GM18526 (cell line): ENCODE data around the gene OR51I2.

Experiments used
- POLR2A ChIP-seq: IDR thresholded peaks from 3 replicates; pipeline ENCODE4 v1.6.1; 2011; ENCODE audit not compliant: insufficient read length; ENCODE audit errors: extremely low read depth

OR51I2 gene

GRCh38 chr11:5488798-5489399 is 39.8 kb downstream of the OR51I2 start:
- no peak for TF ChIP-seq POLR2A

DNA sequence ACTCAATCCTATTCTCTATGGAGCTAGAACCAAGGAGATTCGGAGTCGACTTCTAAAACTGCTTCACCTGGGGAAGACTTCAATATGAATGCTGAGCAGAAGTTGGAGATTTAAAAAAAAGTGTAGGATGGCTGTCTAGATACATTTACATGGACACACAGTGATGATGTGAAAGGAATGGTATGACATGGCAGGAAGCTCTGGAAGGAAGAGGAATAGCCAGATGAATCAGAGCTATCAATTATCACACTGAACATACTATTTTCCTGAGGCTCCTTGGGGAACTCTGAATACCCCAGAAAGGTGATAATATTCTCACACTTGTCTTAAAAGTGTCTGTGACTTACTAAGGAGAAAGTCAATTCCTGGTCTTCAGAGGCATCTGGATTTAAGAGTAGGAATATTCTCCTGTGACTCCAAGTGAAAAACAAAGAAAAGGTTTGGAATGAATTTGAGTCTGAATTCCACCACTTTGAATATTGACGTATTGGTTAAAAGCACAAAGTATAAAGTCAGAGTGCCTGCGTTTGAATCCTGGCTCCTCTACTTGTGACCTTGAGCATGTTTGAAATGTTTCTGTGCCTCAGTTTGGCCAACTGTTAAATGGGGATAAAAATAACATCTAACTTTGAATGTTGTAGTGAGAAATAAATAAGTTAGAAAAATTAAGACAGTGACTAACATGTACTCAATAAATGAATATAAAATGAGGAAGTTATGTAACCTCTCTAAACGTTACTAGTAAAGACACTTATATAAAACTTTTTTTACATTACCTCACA is 40.6 kb downstream of the OR51I2 start:
- TF ChIP-seq POLR2A, result no peak

DNA sequence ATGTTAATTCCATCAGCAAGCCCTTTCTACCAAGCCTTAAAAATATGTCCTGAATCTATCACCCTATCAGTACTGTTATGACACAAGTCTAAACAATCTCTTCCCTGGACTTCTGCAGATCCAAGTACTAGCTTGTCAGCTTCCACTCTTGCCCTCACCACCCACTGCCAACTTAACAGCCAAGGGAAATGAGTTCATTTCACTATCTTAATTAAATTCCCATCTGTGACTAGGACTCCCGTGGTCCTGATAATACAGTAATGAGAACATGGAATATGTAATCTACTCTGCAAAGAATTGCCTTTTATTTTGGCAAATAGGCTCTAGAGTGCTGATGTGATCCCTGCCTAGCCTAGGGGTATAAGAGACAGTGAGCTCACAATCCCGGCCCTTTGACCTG is 50.5 kb downstream of the OR51I2 start:
- TF ChIP-seq POLR2A, result no peak

GRCh38 chr11:5500393-5500801 is 51.3 kb downstream of the OR51I2 start:
- no peak for TF ChIP-seq POLR2A

- no peak for TF ChIP-seq POLR2A
Observed at GRCh38 chr11:5504403-5504921, 55.3 kb downstream of the OR51I2 start.

DNA sequence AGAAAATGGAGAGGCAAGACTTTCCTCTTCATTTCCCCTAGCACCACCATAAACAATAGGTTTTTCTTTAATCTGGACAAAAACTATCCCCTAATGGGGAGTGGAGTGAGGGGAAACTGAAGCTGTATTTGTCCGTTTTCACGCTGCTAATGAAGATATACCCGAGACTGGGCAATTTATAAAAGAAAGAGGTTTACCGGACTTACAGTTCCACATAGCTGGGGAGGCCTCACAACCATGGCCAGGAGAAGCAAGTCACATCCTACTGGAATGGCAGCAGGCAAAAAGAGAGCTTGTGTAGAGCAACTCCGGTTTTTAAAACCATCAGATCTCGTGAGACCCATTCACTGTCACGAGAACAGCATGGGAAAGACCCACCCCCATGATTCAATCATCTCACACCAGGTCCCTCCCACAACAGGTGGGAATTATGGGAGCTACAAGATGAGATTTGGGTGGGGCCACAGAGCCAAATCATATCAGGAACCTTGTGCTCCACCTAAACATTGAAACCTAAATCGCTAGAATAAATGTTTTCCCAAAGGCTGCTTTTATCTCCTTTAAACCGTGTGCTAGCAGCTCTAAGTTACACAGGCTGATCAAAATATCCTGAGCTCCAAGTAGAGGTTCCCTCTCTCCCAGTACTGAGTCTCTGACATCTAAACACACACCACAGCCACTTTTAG is 56.4 kb downstream of the OR51I2 start:
- no peak for TF ChIP-seq POLR2A
